ENCODE data around the gene RAP1GDS1. TPM values are rescaled to one million over a fixed set of nuclear protein-coding genes. Genes with fewer than 3 reads are reported as not detected.
"Not testable (repeated sequence)": the region's sequence is repeated elsewhere in the genome, so short reads cannot be mapped to it uniquely, and the experiment has no call there.

The RAP1GDS1 gene
- total RNA-seq, 4 donors from 2014 or later = 33.3 to 48.4 (median 35.4) TPM

DNA sequence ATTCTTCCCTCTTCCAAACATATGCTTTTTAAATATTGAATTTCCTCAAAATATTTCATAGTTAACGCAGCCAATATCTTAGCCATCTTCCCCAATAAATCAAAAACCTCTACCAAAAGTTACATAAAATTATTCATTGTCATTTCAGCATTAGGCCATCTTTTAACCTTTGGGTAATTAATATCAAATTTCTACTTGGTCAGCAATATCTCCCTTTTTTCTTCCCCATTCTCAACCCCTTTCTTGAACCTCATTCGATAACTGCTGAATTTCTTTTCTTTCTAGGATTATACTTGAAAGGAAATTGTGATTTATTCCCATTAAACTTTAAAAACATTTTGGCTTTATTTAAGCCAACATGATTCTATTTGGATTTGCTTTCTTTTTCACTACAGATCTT, 65.0 kb downstream of the RAP1GDS1 start:
- peaks cover 0 to 10% (median 0%) of the 10 kb centered on the region in 4 donors for H3K9me3 ChIP-seq
- no peak overlapping the region for H3K27ac ChIP-seq
- no peak overlapping the region for H3K4me3 ChIP-seq
- no peaks in the 10 kb centered on the region for H3K36me3 ChIP-seq
- no peaks in the 10 kb centered on the region for H3K4me1 ChIP-seq
- H3K27me3 ChIP-seq = no peaks in the 10 kb centered on the region
- no peak for TF ChIP-seq CTCF (IDR thresholded peaks at IDR 0.05)
- no peak for TF ChIP-seq POLR2A (IDR thresholded peaks at IDR 0.05)
- no peak for DNase-seq

DNA sequence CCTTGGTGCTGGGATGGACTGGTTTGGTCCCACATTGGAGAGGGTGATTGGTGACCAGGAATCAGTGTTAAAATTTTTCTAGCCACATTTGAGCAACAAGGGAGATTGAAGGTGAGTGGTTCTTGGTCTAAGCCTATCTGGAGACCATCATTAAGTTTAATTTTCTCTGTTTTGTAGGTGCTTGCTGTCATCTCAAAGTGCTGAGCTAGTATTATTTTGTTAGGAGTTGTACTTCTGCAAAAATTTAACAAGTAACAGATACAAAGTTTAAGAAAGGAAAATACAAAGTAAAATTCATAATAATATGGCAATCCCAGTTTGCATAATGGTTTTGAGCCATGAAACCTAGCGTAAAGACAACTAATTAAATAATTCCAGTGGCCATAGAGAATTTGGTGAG, 66.5 kb downstream of the RAP1GDS1 start:
- no peak overlapping the region for H3K27ac ChIP-seq
- no peaks in the 10 kb centered on the region for H3K36me3 ChIP-seq
- H3K4me1 ChIP-seq = no peaks in the 10 kb centered on the region
- DNase-seq = no peak
- TF ChIP-seq CTCF (IDR thresholded peaks at IDR 0.05) = no peak
- TF ChIP-seq POLR2A (IDR thresholded peaks at IDR 0.05) = no peak
- H3K9me3 ChIP-seq = peaks cover 0 to 10% (median 0%) of the 10 kb centered on the region in 4 donors
- no peaks in the 10 kb centered on the region for H3K27me3 ChIP-seq
- no peak overlapping the region for H3K4me3 ChIP-seq

DNA sequence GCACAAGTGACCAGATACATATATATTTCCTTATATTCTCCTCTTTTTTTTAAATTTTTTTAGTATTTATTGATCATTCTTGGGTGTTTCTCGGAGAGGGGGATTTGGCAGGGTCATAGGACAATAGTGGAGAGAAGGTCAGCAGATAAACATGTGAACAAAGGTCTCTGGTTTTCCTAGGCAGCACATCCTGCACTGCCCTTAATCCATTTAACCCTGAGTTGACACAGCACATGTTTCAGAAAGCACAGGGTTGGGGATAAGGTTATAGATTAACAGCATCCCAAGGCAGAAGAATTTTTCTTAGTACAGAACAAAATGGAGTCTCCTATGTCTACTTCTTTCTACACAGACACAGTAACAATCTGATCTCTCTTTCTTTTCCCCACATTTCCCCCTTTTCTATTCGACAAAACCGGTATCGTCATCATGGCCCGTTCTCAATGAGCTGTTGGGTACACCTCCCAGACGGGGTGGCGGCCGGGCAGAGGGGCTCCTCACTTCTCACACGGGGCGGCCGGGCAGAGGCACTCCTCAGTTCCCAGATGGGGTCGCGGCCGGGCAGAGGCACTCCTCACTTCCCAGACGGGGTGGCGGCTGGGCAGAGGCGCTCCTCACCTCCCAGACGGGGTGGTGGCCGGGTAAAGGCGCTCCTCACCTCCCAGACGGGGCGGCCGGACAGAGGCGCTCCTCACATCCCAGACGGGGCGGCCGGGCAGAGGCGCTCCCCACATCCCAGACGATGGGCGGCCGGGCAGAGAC, 68.9 kb downstream of the RAP1GDS1 start:
- not testable (repeated sequence) for H3K27me3 ChIP-seq, H3K4me3 ChIP-seq, H3K4me1 ChIP-seq, H3K27ac ChIP-seq, H3K36me3 ChIP-seq, DNase-seq
- H3K9me3 ChIP-seq = peaks cover 0 to 10% (median 0%) of the 10 kb centered on the region in 4 donors

- no peak for TF ChIP-seq CTCF (IDR thresholded peaks at IDR 0.05)
- no peak for TF ChIP-seq POLR2A (IDR thresholded peaks at IDR 0.05)
- DNase-seq = no peak
- no peaks in the 10 kb centered on the region for H3K27me3 ChIP-seq
Measured at GRCh38 chr4:98332017-98332416, 70.8 kb downstream of the RAP1GDS1 start.

GRCh38 chr4:98334461-98334860, 73.3 kb downstream of the RAP1GDS1 start:
- Histone ChIP-seq H3K27ac (no peak overlapping the region), H3K9me3 (peaks cover 0 to 10% (median 0%) of the 10 kb centered on the region in 4 donors)
- no peak for DNase-seq

More at GRCh38 chr4:98332017-98332416, 70.8 kb downstream of the RAP1GDS1 start:
- no peak overlapping the region for H3K27ac ChIP-seq
- H3K4me3 ChIP-seq = no peak overlapping the region
- no peaks in the 10 kb centered on the region for H3K4me1 ChIP-seq
- H3K9me3 ChIP-seq = peaks cover 0 to 10% (median 0%) of the 10 kb centered on the region in 4 donors
- H3K36me3 ChIP-seq = no peaks in the 10 kb centered on the region

More at GRCh38 chr4:98334461-98334860, 73.3 kb downstream of the RAP1GDS1 start:
- Histone ChIP-seq H3K4me1 (no peaks in the 10 kb centered on the region), H3K4me3 (no peak overlapping the region), H3K36me3 (no peaks in the 10 kb centered on the region), H3K27me3 (no peaks in the 10 kb centered on the region)
- TF ChIP-seq CTCF (IDR thresholded peaks at IDR 0.05) (no peak), POLR2A (IDR thresholded peaks at IDR 0.05) (no peak)

All from Peyer's patch (tissue), 4 donors.